Stimulated activated CD4-positive, alpha-beta T cell treated with anti-CD3 and anti-CD28 coated beads, TNF-alpha, amount 100 ng/mL, for 48 hours (primary cell): ENCODE results near the gene TXNRD1.

Source experiments
- DNase-seq, 3 donors: peaks; one replicate each; pipeline ENCODE4 v3.0.0-alpha.2; 2020; ENCODE audit warnings: low read depth in 3 of 3

Gene TXNRD1

DNA sequence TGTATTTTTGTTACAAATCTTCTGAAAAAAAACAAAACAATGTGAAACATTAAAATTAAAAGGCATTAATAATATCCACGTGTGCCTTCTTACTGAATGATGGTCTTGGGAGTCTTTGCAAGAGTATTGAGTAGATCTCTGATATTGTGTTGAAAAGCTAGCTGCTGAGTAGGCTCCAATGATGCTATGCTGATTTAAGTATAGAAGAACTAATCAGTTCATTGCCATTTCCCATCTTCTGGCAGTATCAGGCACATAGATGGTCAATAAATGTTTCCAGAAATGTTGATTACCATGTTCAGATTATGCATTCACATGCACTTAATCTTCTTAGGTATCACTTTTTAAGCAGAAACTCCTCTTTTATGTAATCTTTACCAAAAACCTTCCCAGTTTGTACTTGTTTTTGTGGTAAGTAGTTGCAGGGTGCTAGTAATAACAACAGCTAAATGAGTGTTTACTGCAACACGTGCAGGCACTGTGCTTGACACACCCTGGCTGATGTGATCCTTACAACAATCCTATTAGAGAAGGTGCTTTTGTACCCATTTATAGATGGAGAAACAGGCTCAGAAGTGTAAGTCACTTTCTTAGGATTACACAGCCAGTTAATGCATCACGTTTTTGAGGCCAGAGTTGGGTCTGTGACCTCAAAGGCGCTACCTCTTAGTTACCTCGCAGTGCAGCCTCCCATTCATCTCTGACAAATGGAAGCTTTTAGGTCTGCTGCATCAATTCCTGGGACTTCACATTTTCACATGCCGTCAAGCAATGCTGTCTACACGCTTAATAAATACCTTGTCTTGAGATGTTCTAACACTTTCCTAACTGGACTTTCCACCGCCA is 134.9 kb downstream of the TXNRD1 start:
- DNase-seq = no peak

DNA sequence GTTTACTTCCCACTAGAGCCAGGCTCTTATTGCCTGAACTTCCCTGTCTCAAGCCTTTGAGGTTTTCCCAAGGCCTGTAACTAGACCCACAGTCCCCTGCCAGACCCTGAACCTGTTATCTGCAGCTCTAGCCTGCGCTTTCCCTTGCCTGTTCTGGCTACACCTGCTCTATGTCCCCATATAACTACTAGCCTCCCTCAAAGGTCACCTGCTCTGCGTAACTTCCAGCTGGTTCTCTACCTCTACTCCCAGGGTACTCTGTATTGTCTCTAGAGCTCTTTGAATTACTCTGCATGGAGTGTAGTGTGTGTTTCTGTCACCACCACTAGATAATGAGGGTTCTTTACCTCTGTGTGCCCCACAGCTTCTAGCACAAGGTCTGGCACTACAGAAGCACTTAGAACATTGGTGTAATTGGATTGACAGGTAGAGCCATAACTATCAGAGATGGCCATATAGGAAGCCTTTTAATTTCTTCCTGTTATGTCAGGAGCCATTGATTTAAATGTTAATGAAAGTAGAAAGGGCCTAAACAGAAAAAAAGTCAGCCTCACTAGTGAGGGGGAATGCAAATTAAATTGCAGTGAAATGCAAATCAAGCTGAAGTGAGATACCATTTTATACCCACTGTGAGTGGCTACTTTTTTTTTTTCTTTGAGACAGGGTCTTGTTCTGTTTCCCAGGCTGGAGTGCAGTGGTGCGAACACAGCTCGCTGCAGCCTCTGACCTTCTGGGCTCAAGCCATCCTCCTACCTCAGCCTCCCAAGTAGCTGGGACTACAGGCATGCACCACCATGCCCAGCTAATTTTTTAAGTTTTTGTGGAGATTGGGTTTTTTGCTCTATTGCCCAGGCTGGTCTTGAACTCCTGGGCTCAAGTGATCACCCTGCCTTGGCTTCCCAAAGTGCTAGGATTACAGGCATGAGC is 135.7 kb downstream of the TXNRD1 start:
- DNase-seq = no peak

DNA sequence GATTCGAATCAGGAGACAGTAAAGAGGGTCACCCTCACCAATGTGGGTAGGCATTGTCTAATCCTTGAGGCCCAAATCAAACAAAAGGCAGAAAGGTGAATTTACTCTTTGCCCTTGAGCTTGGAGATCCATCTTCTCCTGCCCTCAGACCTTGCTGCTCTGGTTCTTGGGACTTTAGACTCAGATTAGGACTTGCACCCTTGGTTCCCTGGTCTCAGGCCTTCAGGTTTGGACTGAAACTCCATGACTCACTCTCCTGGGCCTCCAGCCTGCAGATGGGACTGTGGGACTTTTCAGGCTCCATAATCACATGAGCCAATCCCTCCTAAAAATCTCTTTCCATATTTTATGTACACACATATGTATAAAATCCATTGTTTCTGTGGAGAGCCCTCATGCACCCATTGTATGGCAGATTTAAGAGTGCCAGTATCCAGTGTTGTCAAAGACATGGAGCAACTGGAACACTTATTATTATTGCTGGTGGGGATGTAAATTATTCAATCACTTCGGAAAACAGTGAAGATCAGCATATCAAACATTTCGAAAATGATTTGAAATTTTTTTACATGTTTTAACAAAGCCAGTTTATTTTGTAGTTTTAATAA is 136.6 kb downstream of the TXNRD1 start:
- DNase-seq = no peak

GRCh38 chr12:104353012-104353981 is 137.7 kb downstream of the TXNRD1 start:
- DNase-seq = no peak

- no peak for DNase-seq
Measured at GRCh38 chr12:104354167-104354867, 138.7 kb downstream of the TXNRD1 start.

- no peak for DNase-seq
Measured at GRCh38 chr12:104354868-104355570, 139.4 kb downstream of the TXNRD1 start.

DNA sequence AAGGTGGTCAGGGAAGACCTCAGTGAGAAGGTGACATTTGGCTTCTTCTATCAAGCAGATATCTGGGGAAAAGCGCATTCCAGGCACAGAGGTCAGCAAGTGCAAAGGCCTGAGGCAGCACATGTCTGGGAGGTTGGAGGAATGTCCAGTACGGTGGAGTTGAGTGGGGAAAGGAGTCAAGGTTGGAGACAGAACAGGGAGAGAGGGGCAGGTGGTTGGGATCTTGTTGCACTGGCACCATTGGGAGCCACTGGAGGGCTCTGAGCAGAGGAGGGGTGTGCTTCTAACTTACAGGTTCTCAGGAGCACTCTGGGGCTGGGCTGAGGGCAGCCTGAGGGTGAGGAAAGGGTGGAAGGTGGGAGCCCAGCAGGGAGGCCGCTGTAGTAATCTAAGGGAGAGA is 140.1 kb downstream of the TXNRD1 start:
- no peak for DNase-seq

GRCh38 chr12:104356231-104357115 is 140.9 kb downstream of the TXNRD1 start:
- no peak for DNase-seq

DNA sequence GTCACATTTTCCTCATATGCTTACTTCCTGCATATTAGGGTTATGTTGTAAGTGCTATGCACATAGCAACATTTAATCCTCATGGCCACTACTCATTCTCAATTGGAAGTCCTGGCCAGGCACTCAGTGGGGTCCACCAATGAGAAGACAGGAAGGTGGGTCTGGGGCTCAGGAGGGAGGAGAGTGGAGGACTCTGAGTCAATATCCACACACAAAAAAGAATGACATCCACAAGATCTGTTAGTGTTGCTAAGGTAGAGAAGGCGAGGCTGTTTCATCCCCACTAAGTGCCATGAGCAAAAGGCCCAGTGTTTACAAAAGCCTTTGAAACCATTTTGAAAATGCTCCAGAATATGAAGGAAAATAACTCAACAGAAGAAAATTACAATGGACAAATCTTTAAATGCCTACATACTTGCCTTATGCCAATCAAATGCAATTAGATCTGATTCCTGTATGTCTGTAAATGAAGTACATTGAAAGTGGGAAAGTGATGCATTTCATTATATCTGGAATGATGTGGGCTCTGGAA is 141.9 kb downstream of the TXNRD1 start:
- DNase-seq = no peak

DNA sequence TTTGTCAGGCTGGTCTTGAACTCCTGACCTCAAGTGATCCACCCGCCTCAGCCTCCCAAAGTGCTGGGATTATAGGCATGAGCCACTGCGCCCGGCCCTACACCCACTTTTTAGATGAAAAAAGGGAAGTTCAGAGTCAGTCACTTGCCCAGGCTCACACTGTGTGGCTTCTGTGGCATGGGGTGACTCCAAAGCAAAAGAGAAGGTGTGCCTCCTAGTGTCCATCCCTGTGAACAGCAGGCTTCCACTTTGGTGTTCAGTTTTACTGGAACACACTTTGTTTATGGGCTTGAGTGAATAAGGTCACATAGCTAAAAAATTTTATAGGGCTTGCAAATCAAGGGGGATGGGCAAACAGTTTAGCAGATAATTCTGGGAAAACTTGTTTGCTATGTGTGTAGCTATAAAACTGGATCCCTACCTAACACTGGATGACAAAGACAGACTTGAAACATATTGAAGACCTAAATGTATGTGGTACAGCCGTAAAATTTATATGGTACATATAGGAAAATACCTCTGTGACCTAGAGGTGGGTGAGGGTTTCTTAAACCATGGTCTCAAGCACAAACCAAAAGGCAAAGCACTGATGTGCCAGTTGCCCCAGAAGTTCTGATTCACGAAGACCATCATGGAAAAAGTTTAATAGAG is 142.9 kb downstream of the TXNRD1 start:
- DNase-seq = peak; percentile 29 to 38 (median 37)

DNA sequence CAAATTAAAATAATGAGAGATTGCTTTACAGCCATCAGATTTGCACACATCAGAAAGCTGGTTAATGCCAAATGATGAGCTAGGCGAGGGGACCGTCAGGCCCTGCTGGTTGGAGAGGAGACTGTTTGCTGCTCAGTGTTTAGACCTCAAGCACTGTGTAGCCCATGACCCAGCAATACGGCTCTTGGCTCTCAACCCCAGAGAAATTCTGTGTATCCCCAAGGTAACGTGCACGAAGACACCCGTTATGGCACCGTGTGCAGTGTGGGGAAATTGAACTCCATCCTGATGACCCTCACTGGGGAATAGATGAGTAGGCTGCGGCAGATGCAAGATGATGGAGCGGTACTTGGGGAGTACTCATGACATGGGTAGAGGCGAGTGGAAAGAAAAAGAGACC is 143.6 kb downstream of the TXNRD1 start:
- DNase-seq = no peak

- no peak for DNase-seq
Measured at GRCh38 chr12:104360157-104360556, 144.6 kb downstream of the TXNRD1 start.

GRCh38 chr12:104360983-104361707 is 145.6 kb downstream of the TXNRD1 start:
- no peak for DNase-seq

- DNase-seq = no peak
Measured at GRCh38 chr12:104365921-104366410, 150.4 kb downstream of the TXNRD1 start.

DNA sequence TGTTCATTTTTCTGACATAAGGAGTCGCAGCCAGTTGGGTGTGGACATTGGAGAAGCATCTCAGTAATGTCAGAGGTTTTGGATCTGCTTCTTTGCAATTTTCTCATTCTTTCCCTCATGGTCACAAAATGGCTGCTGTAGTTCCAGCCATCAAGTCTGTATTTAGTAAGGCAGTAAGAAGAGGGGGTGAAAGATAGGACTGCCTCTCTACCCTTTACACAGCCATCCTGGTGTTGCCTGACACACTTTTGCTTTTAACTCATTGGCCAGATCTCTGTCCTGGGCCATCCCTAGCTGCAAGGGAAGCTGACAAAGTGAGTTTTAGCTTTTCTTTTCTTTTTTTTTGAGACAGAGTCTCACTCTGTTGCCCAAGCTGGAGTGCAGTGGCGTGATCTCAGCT is 154.1 kb downstream of the TXNRD1 start:
- no peak for DNase-seq

DNA sequence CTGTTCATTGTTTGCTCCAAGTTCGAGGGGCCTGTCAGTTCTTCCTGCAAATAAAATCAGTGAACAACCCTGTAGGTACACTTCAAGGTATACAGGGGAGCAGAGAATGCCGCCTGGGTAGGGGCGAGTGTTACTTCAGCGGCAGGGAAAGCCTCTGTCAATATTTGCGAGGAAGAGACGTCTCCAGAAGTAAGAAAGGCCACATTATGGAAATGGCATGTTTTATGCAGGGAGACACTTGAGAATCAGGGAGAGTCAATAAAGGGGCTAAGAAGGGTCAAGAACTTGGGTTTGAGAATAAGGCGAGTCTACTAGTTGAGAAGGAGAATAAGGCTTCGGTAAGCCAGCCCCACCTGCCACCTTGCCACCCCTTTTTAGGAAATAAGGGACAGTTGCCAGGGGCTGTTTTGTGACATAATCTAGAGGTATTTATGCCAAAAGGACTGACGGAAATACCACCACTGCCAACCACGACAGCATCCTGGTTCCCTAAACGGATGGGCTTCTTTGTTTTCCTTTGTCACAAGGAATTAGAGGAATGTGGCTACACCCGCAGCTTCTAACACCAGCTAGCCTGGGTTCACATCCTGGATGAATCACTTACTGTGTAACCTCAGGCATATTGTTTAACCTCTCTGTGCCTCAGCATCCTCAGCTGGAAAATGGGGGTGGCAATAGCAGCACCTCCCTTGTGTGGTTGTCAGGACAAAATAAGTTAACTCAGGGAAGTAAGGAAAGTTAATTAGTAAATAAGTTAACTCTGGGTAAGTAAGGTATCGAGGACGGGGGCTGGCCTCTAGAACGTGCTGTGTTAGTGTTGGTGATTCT is 155.7 kb downstream of the TXNRD1 start:
- no peak for DNase-seq
